ENCODE data around the gene HFM1. TPM values are rescaled to one million over a fixed set of nuclear protein-coding genes. Genes with fewer than 3 reads are reported as not detected.

Gene HFM1
- total RNA-seq, 1 experiment from 2014 or later, result 2.4 TPM

GRCh38 chr1:91243171-91243570 is 161.5 kb downstream of the HFM1 start:
- Histone ChIP-seq H3K4me1 (ENCODE audit: insufficient read depth, low read length) (no peaks in the 10 kb centered on the region), H3K79me2 (ENCODE audit: insufficient read depth, low read length) (no peaks in the 10 kb centered on the region), H4K91ac (ENCODE audit: insufficient read length, low read depth, low read length) (no peak overlapping the region), H3K23ac (ENCODE audit: insufficient read length, low read depth, low read length) (no peak overlapping the region), H4K5ac (ENCODE audit: insufficient read length, low read depth, low read length) (no peak overlapping the region), H3K56ac (ENCODE audit: insufficient read length, low read depth, low read length) (no peak overlapping the region), H3K4me2 (ENCODE audit: insufficient read depth, insufficient read length, low read length) (no peak overlapping the region), H4K20me1 (ENCODE audit: control insufficient read depth, insufficient read depth, insufficient read length) (no peaks in the 10 kb centered on the region), H3K79me1 (ENCODE audit: insufficient read depth, low read depth, low read length, poor library complexity, severe bottlenecking) (no peaks in the 10 kb centered on the region), H3T11ph (ENCODE audit: low read length) (no peak overlapping the region), H2BK15ac (ENCODE audit: low read depth, low read length) (no peak overlapping the region), H3K9ac (ENCODE audit: extremely low read depth, insufficient read length, low read length) (no peak overlapping the region), H3K27ac (ENCODE audit: insufficient read length, low read depth, low read length) (no peak overlapping the region), H2BK5ac (ENCODE audit: insufficient read length, low read length) (no peak overlapping the region), H3K14ac (ENCODE audit: insufficient read depth, low read length) (no peak overlapping the region), H4K8ac (replicated peaks; ENCODE audit: insufficient read length, low read depth, low read length) (no peak overlapping the region), H2BK120ac (ENCODE audit: low read depth, low read length, poor library complexity, severe bottlenecking) (no peak overlapping the region), H2BK20ac (ENCODE audit: low read depth, low read length, poor library complexity, severe bottlenecking) (no peak overlapping the region), H3K27me3 (ENCODE audit: insufficient read depth, low read length) (no peaks in the 10 kb centered on the region), H3K9me3 (ENCODE audit: control insufficient read depth, low read depth, low read length) (no peaks in the 10 kb centered on the region), H3K18ac (ENCODE audit: insufficient read length, low read depth, low read length) (no peak overlapping the region), H3K23me2 (ENCODE audit: insufficient read length, low read depth, low read length, poor library complexity, severe bottlenecking) (no peaks in the 10 kb centered on the region), H2AFZ (ENCODE audit: low read length) (no peak overlapping the region), H2AK5ac (ENCODE audit: insufficient read length, low read length) (no peak overlapping the region), H2BK12ac (ENCODE audit: insufficient read length, low read depth, low read length) (no peak overlapping the region), H3K4ac (ENCODE audit: low read depth, low read length) (no peak overlapping the region)
- Mint-ChIP-seq H3K4me3 (no peak overlapping the region), H3K9me3 (no peaks in the 10 kb centered on the region; a peak in 2 of 5 replicates), H3K27ac (no peak overlapping the region), H3K4me1 (peaks cover 8 to 27% of the 10 kb centered on the region in 2 experiments), H3K27me3 (ENCODE audit: low read depth) (no peaks in the 10 kb centered on the region), H3K36me3 (ENCODE audit: insufficient read depth in 1 of 3, low read depth in 3 of 3) (no peaks in the 10 kb centered on the region)
- no peak for DNase-seq
- TF ChIP-seq, protein P1, sequence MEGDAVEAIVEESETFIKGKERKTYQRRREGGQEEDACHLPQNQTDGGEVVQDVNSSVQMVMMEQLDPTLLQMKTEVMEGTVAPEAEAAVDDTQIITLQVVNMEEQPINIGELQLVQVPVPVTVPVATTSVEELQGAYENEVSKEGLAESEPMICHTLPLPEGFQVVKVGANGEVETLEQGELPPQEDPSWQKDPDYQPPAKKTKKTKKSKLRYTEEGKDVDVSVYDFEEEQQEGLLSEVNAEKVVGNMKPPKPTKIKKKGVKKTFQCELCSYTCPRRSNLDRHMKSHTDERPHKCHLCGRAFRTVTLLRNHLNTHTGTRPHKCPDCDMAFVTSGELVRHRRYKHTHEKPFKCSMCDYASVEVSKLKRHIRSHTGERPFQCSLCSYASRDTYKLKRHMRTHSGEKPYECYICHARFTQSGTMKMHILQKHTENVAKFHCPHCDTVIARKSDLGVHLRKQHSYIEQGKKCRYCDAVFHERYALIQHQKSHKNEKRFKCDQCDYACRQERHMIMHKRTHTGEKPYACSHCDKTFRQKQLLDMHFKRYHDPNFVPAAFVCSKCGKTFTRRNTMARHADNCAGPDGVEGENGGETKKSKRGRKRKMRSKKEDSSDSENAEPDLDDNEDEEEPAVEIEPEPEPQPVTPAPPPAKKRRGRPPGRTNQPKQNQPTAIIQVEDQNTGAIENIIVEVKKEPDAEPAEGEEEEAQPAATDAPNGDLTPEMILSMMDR (conservative IDR thresholded peaks at IDR 0.05), result no peak

Measured in H9 (cell line).